ENCODE results near the gene TMPRSS13. TPM values are rescaled to one million over a fixed set of nuclear protein-coding genes. Genes with fewer than 3 reads are reported as not detected.

Gene TMPRSS13
- total and polyA plus RNA-seq, 12 donors = 0.12 to 1.3 (median 0.56) TPM

GRCh38 chr11:117906126-117906525, 23.1 kb downstream of the TMPRSS13 start:
- DNase-seq = no peak
- Histone ChIP-seq H3K4me1 (replicated peaks in 1 of 2) (peaks cover 8 to 33% of the 10 kb centered on the region in 2 donors), H3K27ac (no peak overlapping the region), H3K36me3 (replicated peaks in 1 of 2) (no peaks in the 10 kb centered on the region), H3K9me3 (replicated peaks in 1 of 3) (no peaks in the 10 kb centered on the region), H3K27me3 (no peaks in the 10 kb centered on the region), H3K4me3 (no peak overlapping the region)
- intact Hi-C loops (cut with DNase I) = no loop called here
- WGBS, 4 donors = 95 to 100% (median 99%) methylated on average over 2 of the region's 2 CpGs
- TF ChIP-seq CTCF (IDR thresholded peaks at IDR 0.05) (no peak), POLR2A (IDR thresholded peaks at IDR 0.05) (no peak)

GRCh38 chr11:117905524-117905923, 23.7 kb downstream of the TMPRSS13 start:
- TF ChIP-seq CTCF (IDR thresholded peaks at IDR 0.05) (no peak), POLR2A (IDR thresholded peaks at IDR 0.05) (no peak)
- WGBS, 4 donors = 64 to 93% (median 86%) methylated on average over 4 of the region's 4 CpGs
- H3K9me3 ChIP-seq (replicated peaks in 1 of 3) = no peaks in the 10 kb centered on the region
- intact Hi-C loops (cut with DNase I) = no loop called here
- no peak overlapping the region for H3K27ac ChIP-seq
- no peak for DNase-seq
- no peaks in the 10 kb centered on the region for H3K27me3 ChIP-seq
- no peak overlapping the region for H3K4me3 ChIP-seq
- H3K4me1 ChIP-seq (replicated peaks in 1 of 2) = peaks cover 8 to 33% of the 10 kb centered on the region in 2 donors
- H3K36me3 ChIP-seq (replicated peaks in 1 of 2) = no peaks in the 10 kb centered on the region

GRCh38 chr11:117903505-117904382, 25.5 kb downstream of the TMPRSS13 start:
- Histone ChIP-seq H3K4me3 (no peak overlapping the region), H3K9me3 (replicated peaks in 1 of 3) (no peaks in the 10 kb centered on the region), H3K27ac (no peak overlapping the region), H3K4me1 (replicated peaks in 1 of 2) (peaks cover 3 to 19% of the 10 kb centered on the region in 2 donors), H3K27me3 (no peaks in the 10 kb centered on the region), H3K36me3 (replicated peaks in 1 of 2) (no peaks in the 10 kb centered on the region)
- 80 to 90% (median 86%) methylated on average over 10 to 14 of the region's 14 CpGs for WGBS, 4 donors
- intact Hi-C loops (cut with DNase I) = loop anchor here in 1 of 2 donors (5.0 kb wide), 1 partner anchor 56 kb away; no protein-coding TSS in a partner anchor
- DNase-seq = no peak
- TF ChIP-seq POLR2A (IDR thresholded peaks at IDR 0.05) (no peak), CTCF (IDR thresholded peaks at IDR 0.05) (no peak)

- DNase-seq = no peak
These were observed 27.0 kb downstream of the TMPRSS13 start for GRCh38 chr11:117902001-117902845.

More at GRCh38 chr11:117902001-117902845, 27.0 kb downstream of the TMPRSS13 start:
- TF ChIP-seq CTCF (IDR thresholded peaks at IDR 0.05) (no peak), POLR2A (IDR thresholded peaks at IDR 0.05) (no peak)
- H3K4me3 ChIP-seq = no peak overlapping the region
- no peaks in the 10 kb centered on the region for H3K27me3 ChIP-seq
- intact Hi-C loops (cut with DNase I) = loop anchor here in 1 of 2 donors (5.0 kb wide), 1 partner anchor 55 kb away; no protein-coding TSS in a partner anchor
- 83 to 93% (median 90%) methylated on average over 12 to 13 of the region's 13 CpGs for WGBS, 4 donors
- H3K36me3 ChIP-seq (replicated peaks in 1 of 2) = no peaks in the 10 kb centered on the region
- H3K4me1 ChIP-seq (replicated peaks in 1 of 2) = peaks cover 0 to 4% of the 10 kb centered on the region in 2 donors
- no peaks in the 10 kb centered on the region for H3K9me3 ChIP-seq (replicated peaks in 1 of 3)
- H3K27ac ChIP-seq = no peak overlapping the region
